ENCODE results near the gene FMN1.
"Not testable (repeated sequence)": the region's sequence is repeated elsewhere in the genome, so short reads cannot be mapped to it uniquely, and the experiment has no call there.

The FMN1 gene

GRCh38 chr15:32853592-32853991, 340.9 kb downstream of the FMN1 start:
- no peak for DNase-seq (ENCODE audit: low spot score)

- no peak for DNase-seq (ENCODE audit: low spot score)
Observed at GRCh38 chr15:32852771-32853170, 341.7 kb downstream of the FMN1 start.

- no peak for DNase-seq (ENCODE audit: low spot score)
Observed at GRCh38 chr15:32852017-32852416, 342.5 kb downstream of the FMN1 start.

- peak; percentile 60 for DNase-seq (ENCODE audit: low spot score)
Observed at GRCh38 chr15:32851572-32851971, 342.9 kb downstream of the FMN1 start.

- peak; percentile 57 for DNase-seq (ENCODE audit: low spot score)
Observed at GRCh38 chr15:32849769-32850668, 344.5 kb downstream of the FMN1 start.

- not testable (repeated sequence) for DNase-seq (ENCODE audit: low spot score)
Observed at GRCh38 chr15:32846671-32847070, 347.8 kb downstream of the FMN1 start.

GRCh38 chr15:32844118-32844711, 350.3 kb downstream of the FMN1 start:
- no peak for DNase-seq (ENCODE audit: low spot score)

GRCh38 chr15:32843219-32843815, 351.2 kb downstream of the FMN1 start:
- DNase-seq (ENCODE audit: low spot score): no peak

- DNase-seq (ENCODE audit: low spot score): no peak
Observed at GRCh38 chr15:32842081-32842480, 352.4 kb downstream of the FMN1 start.

GRCh38 chr15:32840507-32841245, 353.8 kb downstream of the FMN1 start:
- no peak for DNase-seq (ENCODE audit: low spot score)

- peak; percentile 55 for DNase-seq (ENCODE audit: low spot score)
Observed at GRCh38 chr15:32838820-32839219, 355.7 kb downstream of the FMN1 start.

GRCh38 chr15:32838338-32838737, 356.2 kb downstream of the FMN1 start:
- DNase-seq (ENCODE audit: low spot score): no peak

- DNase-seq (ENCODE audit: low spot score): no peak
Observed at GRCh38 chr15:32837935-32838334, 356.6 kb downstream of the FMN1 start.

- no peak for DNase-seq (ENCODE audit: low spot score)
Observed at GRCh38 chr15:32834156-32834555, 360.4 kb downstream of the FMN1 start.

GRCh38 chr15:32833379-32833821, 361.1 kb downstream of the FMN1 start:
- no peak for DNase-seq (ENCODE audit: low spot score)

- no peak for DNase-seq (ENCODE audit: low spot score)
Observed at GRCh38 chr15:32831485-32831884, 363.0 kb downstream of the FMN1 start.

GRCh38 chr15:32830241-32830640, 364.3 kb downstream of the FMN1 start:
- DNase-seq (ENCODE audit: low spot score): no peak

- no peak for DNase-seq (ENCODE audit: low spot score)
Observed at GRCh38 chr15:32829436-32829835, 365.1 kb downstream of the FMN1 start.

- DNase-seq (ENCODE audit: low spot score): peak; percentile 61
Observed at GRCh38 chr15:32828507-32829186, 365.9 kb downstream of the FMN1 start.

- DNase-seq (ENCODE audit: low spot score): no peak
Observed at GRCh38 chr15:32826685-32827084, 367.8 kb downstream of the FMN1 start.

GRCh38 chr15:32825219-32825618, 369.3 kb downstream of the FMN1 start:
- no peak for DNase-seq (ENCODE audit: low spot score)

GRCh38 chr15:32824777-32825176, 369.7 kb downstream of the FMN1 start:
- peak; percentile 75 for DNase-seq (ENCODE audit: low spot score)

Data from hepatic stellate cell (primary cell).